GM18951 (cell line): ENCODE results near the gene SLC39A13.
A peak's percentile ranks its signal among the peaks of the same experiment; 100 is the strongest.

ENCODE experiments used
- POLR2A ChIP-seq: IDR thresholded peaks from 4 replicates; pipeline ENCODE4 v1.6.1; 2011; ENCODE audit warnings: mild to moderate bottlenecking; ENCODE audit not compliant: insufficient read length, insufficient read depth; ENCODE audit errors: extremely low read depth
- in situ Hi-C: fragments of 300-500 bp; cut with MboI; formaldehyde crosslinking; loops from one replicate; pipeline ENCODE4 v1.12.0; 2022; ENCODE audit warnings: low sequenced_read_pairs, mixed read lengths, inconsistent platforms; ENCODE audit not compliant: unreplicated experiment

Gene SLC39A13

DNA sequence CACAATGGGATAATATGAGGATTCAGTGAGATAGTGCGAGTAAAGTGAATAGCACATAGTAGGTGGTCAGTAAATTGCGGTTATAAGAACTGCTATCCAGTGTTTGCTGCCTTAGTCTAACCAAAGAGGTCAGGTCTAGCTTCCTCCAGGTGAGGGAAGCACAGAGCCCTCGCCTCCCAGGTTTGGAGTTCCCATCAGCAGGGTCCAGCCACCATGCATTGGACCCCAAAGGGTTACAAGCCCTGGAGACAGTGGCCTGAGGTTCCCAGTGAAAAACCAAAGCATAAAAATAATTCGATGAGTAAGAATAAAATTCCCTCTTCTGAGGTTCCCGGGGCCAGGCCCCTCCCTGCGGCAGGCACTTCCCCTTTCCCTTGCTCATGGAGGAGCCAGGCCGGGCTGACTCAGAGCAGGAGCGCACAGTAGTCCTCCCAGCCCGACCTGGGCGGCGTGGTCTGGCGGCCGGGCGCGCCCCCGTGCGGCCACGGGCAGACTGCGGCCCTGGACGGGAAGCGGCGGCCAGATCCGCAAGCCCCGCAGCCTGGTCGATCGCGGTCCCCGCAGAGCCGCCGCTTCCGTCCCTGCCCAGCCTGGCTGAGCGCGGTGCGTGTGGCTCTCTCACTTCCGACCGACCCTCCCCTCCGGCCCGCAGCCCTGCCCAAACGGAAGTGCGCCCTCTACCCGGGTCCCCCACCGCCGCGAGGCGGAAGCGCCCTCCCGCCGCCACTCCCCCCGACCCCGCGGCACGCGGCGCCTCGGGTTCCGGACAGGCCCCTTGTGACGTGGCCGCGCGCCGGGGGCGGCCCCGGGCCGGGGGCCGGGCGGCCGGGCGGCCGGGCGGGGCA is at the start of gene SLC39A13:
Gene SLC39A13, plus strand, starts transcription at position 845 of the 845 bp plus-strand sequence. CDS start 1,505 bp downstream, outside the sequence.
- TF ChIP-seq POLR2A, result peak; percentile 80
- in situ Hi-C loops, result no loop called here

- no peak for TF ChIP-seq POLR2A
- in situ Hi-C loops, result no loop called here
Observed at GRCh38 chr11:47358731-47359051, 49.7 kb upstream of the SLC39A13 start.

- no peak for TF ChIP-seq POLR2A
Observed at GRCh38 chr11:47359162-47359561, 49.2 kb upstream of the SLC39A13 start.

GRCh38 chr11:47359586-47359985 is 48.8 kb upstream of the SLC39A13 start:
- in situ Hi-C loops, result no loop called here
- no peak for TF ChIP-seq POLR2A

More at GRCh38 chr11:47359162-47359561, 49.2 kb upstream of the SLC39A13 start:
- in situ Hi-C loops, result no loop called here

DNA sequence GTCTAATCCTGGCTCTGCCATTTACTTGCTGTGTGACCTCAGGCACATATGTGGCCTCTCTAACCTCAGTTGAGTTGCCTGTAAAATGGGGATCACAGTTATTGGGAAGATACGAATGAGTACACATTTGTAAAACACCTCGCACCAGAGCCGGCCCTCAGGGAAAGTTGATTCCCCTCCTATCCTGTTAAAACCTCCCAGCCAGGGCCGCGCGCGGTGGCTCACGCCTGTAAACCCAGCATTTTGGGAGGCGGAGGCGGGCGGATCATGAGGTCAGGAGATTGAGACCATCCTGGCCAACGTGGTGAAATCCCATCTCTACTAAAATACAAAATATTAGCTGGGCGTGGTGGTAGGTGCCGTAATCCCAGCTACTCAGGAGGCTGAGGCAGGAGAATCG is 48.0 kb upstream of the SLC39A13 start:
- in situ Hi-C loops, result no loop called here
- no peak for TF ChIP-seq POLR2A

GRCh38 chr11:47361419-47361818 is 47.0 kb upstream of the SLC39A13 start:
- in situ Hi-C loops, result no loop called here
- TF ChIP-seq POLR2A, result no peak

- in situ Hi-C loops, result no loop called here
- no peak for TF ChIP-seq POLR2A
Observed at GRCh38 chr11:47366020-47366490, 42.3 kb upstream of the SLC39A13 start.

GRCh38 chr11:47369676-47370075 is 38.7 kb upstream of the SLC39A13 start:
- in situ Hi-C loops, result no loop called here
- no peak for TF ChIP-seq POLR2A

DNA sequence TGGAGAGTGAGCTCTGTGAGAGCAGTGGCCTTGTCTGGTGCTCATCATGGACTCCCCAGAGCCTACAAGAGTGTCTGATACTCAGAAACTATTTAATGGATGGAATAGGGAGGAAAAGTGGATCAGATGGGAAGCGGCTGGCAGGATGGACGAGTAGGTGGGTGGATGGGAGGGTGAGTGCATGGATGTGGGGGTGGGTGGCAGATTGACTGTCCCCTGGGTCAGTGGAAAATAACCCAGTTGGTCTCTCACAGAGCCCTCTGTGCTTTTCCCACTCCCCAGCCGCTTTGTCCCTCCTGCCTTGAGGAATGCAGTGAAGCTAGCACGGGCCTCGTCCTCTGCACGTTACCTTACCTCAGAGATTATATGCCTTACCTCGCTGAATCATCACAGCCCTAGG is 36.0 kb upstream of the SLC39A13 start:
- TF ChIP-seq POLR2A, result no peak
- in situ Hi-C loops, result no loop called here

DNA sequence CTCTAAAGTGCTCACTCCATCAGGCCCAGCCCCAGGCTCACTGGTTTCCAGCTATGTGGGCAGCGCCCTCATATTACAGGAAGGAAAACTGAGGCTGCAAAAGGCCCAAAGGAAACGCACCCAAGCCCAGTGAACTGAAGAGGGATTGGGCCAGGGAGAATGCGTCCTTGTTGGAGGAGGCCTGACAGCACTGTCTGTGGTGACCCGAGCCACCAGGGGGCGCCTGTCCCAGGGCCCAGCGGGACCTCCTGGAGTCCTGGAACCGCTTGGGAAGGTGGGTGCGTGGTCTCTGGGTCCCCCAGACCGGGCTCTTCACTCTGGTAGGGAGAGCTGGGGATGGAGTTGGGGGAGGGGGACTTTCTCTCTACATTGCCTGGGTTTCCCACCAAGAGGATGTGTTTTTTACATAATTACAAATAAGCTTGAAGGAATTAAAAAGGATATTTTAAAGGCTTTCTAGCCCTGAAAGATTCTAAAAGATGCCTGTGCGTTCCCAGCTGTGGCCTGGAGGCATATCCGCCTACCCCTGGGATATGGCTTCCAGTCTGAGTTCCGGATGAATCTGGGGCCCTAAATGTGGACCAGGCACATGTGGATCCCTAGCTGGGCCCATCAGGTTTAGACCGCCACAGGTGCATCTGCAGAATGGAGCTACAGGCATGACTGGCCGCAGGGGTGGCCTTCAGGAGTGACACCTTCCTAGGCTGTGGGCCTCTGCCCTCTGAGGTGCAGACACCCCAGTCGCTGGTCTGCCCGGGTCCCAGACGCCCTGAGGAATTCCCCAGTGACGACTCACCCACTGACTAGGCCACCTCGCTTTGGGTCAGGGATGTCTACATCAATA is 34.3 kb upstream of the SLC39A13 start:
- in situ Hi-C loops, result no loop called here
- TF ChIP-seq POLR2A, result no peak

GRCh38 chr11:47374720-47375019 is 33.7 kb upstream of the SLC39A13 start:
- TF ChIP-seq POLR2A, result no peak
- in situ Hi-C loops, result no loop called here

DNA sequence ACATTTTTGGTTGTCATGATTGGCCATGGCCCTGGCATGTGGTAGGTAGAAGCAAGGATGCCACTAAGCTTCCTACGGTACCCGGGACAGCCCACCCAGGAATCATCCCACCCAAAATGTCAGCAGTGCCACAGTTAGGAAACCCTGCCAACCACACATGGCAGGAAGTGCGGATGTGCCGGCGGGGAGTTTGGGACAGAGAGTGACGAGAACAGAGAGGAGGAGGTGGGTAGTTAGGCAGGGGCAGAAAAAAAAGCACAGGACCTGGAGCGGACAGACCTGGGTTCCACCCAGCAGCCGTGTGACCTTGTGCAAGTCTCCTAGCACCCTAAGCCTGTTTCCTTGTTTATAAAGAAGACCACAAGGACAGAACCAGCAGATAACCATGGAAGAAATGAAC is 33.4 kb upstream of the SLC39A13 start:
- TF ChIP-seq POLR2A, result no peak
- in situ Hi-C loops, result no loop called here

DNA sequence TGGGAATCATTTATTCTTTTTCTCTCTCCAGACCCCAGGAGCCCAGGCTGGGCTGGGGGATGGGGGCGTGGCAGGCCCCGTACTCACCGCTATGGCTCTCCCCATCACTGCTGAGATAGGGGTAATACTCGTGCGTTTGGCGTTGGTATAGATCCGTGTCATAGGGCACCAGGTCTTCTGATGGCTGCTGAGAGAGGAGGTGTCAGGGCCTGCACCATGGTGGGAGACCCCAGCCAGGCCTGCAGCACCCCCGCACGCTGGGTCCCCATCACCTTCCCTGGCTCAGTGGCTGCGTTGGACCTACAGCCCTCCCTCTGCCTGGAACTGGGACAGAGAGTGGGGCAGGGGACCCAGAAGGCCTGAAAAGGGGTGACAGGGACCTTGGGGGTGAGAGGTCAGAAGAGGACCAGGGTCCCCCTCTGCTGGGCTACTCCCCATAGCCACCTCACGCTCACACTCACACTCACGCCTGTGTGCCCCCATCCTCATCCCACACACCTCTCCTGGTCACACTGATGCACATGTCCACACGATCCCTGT is 32.8 kb upstream of the SLC39A13 start:
- no peak for TF ChIP-seq POLR2A

More for the DNA sequence above, 32.8 kb upstream of the SLC39A13 start:
- in situ Hi-C loops, result no loop called here
